DMS79 treated with DMSO at 0.1 percent for 48 hours (cell line): ENCODE measurements around the gene TSPAN13.

Experiments used
- DNase-seq: peaks from one replicate; lab custom pipeline; 2025; lab: John Stamatoyannopoulos, UW

TSPAN13 gene

GRCh38 chr7:16776053-16776452 is 22.5 kb downstream of the TSPAN13 start:
- DNase-seq = no peak

DNA sequence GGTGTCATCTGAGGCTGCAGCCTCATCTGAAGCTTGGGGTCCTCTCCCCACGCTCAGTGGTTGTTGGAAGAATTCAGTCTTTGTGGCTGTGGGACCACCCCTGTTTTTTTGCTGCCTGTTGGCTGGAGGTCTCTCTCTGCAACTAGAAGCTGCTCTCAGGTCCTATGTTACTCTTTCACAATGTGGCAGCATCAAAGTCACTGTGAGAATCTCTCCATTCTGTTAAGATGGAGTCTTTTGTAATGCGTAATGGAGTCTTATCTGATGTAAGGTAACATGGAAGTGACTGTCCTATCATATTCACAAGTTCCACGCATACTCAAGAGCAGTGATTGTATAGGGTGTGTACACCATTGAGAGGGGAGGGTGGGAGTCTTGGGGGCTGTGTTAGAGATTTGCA is 24.9 kb downstream of the TSPAN13 start:
- DNase-seq = no peak

DNA sequence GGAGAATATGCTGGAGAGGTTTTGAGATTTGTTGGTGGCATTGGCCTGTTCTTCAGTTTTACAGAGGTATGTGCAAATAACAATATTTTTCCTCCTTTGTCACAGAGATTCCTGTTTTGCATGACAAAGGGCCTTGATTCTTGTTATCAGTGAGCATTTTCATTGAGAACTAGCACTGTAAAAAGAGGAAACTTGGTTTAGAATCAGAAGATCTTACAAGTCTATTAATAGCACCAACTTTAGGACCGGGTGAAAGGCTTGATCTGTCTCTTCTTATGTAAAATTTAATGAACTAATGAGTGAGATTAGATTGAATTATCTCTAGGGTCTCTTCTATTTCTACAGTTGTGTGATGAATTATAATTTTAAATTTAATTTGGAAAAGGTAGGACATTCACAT is 25.5 kb downstream of the TSPAN13 start:
- DNase-seq = no peak

GRCh38 chr7:16780596-16780995 is 27.0 kb downstream of the TSPAN13 start:
- DNase-seq = no peak

- no peak for DNase-seq
Observed at GRCh38 chr7:16785321-16785720, 31.8 kb downstream of the TSPAN13 start.

DNA sequence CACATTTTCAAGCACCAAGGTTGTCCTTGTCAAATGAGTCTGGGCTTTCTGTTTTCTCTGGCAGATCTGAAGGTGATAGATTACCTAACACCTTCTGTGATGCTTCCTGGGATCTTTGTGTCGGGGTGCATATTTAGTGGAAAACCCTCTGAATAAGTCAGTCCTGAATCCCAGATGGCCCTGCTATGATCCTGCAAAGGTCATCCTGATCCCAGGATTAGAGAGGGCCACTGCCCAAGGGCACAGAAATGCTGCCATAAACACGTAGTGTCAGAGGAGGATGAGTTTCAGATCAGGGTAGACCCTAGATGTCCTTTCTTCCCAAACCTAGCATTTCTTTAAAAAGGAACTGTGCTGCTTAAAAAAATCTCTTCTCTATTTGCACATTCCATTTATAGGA is 32.3 kb downstream of the TSPAN13 start:
- DNase-seq = no peak

- no peak for DNase-seq
Observed at GRCh38 chr7:16786257-16786656, 32.7 kb downstream of the TSPAN13 start.

GRCh38 chr7:16787127-16787526 is 33.6 kb downstream of the TSPAN13 start:
- no peak for DNase-seq

- no peak for DNase-seq
Observed at GRCh38 chr7:16791071-16791470, 37.5 kb downstream of the TSPAN13 start.

GRCh38 chr7:16791905-16792698 is 38.5 kb downstream of the TSPAN13 start:
- no peak for DNase-seq

DNA sequence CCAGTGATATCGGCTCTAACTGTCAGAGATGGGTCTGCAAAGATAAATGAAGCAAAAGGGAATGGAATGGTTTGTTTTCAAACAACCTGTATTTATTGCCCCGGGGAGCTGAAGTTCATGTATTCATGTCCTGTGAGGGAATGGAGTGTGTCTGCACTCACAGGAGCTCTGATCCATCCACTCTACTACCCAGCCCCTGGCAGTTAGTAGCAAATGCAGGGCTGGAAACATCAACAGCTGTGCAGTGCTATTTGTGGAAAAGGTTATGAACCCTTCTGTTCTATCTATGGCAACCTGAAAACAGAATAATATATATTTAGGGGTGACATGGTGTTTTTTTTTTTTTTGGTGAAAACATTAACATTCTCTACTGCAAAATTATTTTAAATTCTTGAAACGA is 41.4 kb downstream of the TSPAN13 start:
- DNase-seq = no peak

DNA sequence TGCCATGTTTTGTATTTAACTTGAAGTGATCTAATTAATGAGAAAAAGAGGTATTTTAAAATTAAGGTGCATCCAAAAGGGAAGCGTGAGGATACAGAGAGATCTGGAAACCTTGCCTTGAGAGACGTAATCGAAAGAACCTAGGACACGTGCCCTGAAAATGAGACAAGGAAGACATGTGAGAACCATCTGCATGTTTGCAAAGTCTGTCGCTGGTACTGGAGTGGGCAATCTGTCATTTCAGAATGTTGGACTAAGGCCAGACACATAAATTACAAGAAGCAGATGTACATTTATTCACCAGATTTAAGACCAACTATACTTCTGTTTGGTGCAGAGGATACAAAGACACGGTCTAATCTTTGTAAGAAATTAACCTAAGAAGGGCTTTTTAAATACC is 42.1 kb downstream of the TSPAN13 start:
- peak; percentile 7 for DNase-seq

DNA sequence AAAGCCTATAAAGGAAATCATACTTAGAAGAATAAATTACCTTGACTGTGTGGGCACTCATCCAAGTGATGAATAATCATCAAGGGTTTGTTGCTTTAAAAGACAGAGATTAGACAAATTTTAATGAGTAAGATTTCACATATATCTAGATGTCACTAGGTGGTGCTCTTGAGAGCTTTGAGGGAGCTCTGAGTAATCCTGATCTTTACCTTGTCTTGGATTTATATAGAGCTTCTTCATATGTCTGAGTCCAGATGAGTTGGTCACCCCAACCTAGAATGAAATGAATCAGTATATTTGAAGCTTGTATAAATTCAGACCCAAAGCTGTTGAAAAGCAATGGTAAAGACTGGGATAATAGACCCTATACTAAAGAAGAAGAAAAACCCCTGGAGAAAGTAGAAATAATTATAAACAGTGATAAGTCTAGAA is 47.6 kb downstream of the TSPAN13 start:
- peak; percentile 7 for DNase-seq

GRCh38 chr7:16801579-16801978 is 48.0 kb downstream of the TSPAN13 start:
- no peak for DNase-seq

- DNase-seq = no peak
Observed at GRCh38 chr7:16803125-16803524, 49.6 kb downstream of the TSPAN13 start.

GRCh38 chr7:16803881-16804673 is 50.5 kb downstream of the TSPAN13 start:
- no peak for DNase-seq

DNA sequence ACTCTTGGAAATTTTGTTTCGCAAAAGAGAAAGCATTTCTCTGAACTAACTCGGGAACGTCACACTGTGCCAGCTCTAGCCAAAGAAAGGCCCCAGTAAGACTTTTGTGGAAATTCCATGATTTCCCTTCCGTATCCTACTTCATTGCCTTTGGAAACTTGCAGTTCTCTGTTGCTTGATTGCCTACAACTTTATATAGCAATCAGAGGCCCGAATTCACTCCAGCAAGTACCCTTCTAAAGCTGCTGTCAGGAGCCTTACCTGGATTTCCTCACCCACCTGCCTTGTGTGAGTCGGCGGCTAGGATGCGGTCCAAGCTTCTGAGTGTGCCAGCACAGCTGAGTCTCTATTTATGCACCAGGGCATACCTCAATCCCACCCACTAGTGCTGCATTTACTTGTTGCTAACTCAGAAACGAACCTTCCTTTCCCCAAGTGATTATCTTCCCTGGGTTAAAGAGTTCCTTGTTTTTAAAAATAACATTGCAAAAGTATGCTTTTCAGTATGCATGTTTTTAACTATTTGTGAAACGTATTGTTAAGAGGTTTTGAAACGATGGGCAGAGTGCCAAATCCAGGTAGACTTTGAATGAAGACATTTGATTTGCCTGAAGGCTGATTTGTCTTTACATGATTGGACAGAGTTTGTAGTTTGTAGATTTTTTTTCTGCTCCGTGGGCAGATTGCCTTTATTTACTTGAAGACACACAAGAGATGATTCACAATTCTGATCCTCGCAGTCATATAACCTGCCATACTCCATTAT is 51.3 kb downstream of the TSPAN13 start, which contains the start of gene AGR2:
AGR2 (minus strand) TSS at position 326 of the 766 bp plus-strand sequence. CDS start 3,203 bp downstream, outside the sequence.
- peak; percentile 3 for DNase-seq

GRCh38 chr7:16805441-16805840 is 51.9 kb downstream of the TSPAN13 start:
- no peak for DNase-seq

DNA sequence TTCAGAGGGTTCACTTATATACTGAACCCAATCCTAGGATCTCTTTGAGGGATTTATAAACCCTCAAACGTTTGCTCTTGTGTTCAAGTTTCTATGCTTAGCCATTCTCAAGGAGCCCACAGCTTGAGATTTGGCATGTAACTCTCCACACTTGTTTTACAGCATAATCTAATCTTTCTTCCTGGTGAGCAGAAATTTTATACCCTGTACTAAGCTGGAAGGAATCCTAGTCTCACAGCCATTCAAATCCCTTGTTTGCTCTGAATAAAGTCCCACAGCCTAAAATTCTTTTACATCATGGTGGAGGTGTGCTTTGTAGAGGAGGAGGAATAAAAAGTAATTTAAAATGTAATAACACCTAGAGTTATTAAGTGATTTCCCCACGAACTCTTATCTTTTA is 56.6 kb downstream of the TSPAN13 start:
- DNase-seq = no peak

DNA sequence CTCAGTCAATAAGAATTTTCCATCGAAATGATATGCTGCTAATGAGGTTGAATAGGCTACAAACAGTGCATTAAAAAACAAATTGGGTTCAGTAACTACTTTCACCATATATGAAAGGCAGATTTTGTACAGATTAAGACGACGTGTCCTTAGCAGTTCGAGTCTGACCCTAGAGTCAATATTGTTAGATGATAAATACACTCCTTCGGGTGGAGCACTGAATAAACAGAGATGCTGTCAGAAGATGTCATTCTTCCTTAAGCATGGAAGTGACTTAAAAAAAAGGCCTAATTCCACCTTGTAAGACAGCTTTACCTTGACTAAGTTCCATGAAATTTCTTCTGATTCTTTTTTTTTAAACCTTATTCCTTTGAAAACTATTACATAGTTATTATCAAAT is 57.0 kb downstream of the TSPAN13 start:
- DNase-seq = no peak

- DNase-seq = no peak
Observed at GRCh38 chr7:16811551-16811950, 58.0 kb downstream of the TSPAN13 start.

DNA sequence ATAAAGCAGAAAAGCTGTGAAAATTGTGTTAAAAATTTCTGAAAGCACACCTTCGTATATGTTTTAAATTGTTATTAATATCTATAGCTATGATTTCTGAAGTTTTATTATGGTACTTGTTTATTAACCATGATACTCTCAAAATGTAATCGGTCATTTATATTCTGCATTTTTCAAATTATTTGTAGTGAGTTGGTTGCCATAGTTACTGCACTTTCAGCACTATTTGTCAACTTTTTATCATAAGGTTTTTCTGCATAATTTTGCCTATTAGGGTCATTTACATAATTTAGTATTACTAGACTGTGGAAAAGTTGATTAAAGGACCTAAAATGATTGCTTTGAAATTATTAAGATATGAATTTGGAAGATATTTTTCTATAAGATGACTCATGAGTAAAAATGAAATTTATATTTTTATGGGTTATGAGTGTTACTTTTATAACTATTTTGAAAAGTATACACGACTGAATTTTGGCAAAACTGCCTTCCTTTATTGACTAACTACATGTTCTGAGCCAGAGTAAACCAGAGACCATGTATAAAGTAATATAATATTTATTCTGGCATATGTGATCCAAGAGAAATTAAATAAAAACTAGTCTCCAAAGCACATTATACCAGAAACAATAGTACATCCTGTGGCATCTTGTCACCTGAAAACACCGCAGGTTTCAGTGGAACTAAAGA is 59.1 kb downstream of the TSPAN13 start:
- no peak for DNase-seq
